Epidermal melanocyte (primary cell): ENCODE results near the gene CCDC9.
"Not testable (repeated sequence)": the region's sequence is repeated elsewhere in the genome, so short reads cannot be mapped to it uniquely, and the experiment has no call there.

Source experiments
- DNase-seq: peaks from one replicate; pipeline ENCODE4 v3.0.0; 2011; ENCODE audit warnings: low spot score; ENCODE audit not compliant: insufficient read length

Gene CCDC9

DNA sequence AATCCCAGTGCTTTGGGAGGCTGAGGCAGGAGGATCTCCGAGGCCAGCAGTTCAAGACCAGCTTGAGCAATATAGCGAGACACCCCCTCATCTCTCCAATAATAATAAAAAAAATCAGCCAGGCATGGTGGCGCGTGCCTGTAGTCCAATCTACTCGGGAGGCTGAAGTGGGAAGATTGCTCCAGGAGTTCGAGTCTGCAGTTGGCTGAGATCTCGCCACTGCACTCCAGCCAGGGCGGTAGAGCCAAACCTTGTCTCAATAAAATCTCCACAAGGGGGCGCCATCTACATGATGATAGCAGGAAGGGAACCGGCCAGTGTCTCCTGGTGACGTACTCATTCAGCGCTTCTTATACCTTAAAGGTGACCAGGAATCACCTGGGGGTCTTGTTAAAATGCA, 39.7 kb downstream of the CCDC9 start:
- DNase-seq = peak; percentile 73

DNA sequence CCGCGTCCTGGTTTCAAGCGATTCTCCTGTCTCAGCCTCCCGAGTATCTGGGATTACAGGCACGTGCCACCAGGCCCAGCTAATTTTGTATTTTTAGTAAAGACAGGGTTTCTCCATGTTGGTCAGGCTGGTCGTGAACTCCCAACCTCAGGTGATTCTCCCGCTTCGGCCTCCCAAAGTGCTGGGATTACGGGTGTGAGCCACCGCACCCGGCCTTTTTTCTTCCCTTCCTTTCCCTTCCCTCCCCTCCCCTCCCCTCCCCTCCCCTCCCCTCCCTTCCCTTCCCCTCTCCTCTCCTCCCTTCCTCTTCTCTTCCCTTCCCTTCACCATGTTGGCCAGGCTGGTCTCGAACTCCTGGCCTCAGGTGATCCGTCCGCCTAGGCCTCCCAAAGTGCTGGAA, 44.5 kb downstream of the CCDC9 start:
- DNase-seq = not testable (repeated sequence)

DNA sequence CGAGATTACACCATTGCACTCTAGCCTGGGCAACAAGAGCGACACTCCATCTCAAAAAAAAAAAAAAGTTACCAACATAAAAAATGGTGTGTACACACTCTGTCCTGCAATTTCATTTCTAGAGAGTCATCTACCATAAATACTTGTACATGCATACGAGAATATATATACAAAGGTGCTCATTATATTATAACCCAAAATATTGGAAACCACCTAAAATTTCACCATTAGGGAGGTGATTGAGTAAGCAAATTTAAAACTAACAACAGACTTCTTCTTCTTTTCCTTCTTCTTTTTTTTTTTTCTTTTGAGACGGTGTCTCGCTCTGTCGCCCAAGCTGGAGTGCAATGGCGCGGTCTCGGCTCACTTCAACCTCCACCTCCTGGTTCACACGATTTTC, 45.9 kb downstream of the CCDC9 start:
- no peak for DNase-seq

DNA sequence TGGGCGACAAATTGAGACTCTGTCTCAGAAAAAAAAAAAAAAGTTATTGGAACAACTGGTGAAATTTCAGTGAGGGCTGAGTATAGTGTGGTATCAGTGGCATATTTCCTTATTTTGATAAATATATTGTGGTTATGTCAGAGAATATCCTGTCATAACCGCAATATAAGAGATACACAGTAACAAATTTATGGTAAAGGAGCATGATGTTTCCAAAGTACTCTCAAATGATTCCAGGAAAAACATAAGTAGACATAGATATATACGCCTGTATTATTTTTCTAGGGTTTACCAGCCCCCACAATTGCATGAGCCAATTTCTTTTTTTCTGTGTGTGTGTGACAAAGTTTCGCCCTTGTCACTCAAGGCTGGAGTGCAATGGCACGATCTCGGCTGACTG, 47.6 kb downstream of the CCDC9 start:
- DNase-seq = no peak

DNA sequence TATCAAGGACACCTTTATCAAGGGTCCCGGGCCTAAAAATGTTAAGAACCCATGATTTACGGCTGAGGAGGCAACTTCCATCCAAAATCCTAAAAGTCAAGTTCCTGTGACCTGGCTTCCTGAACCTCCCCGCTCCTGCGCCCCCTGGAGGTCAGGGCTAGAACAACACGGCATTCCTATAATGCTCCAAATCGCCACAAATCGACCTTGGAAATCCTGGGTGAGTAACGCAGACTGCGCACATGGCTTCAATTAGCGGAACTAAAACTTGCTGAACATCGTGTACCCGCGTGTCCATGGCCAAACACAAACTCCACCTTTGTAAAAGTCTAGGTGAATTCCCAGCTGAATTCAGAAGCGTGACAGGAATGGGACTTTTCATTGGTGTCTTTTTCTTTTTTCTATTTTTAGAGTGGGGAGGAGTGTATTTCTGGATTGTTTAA, 49.0 kb downstream of the CCDC9 start:
- peak; percentile 86 for DNase-seq

DNA sequence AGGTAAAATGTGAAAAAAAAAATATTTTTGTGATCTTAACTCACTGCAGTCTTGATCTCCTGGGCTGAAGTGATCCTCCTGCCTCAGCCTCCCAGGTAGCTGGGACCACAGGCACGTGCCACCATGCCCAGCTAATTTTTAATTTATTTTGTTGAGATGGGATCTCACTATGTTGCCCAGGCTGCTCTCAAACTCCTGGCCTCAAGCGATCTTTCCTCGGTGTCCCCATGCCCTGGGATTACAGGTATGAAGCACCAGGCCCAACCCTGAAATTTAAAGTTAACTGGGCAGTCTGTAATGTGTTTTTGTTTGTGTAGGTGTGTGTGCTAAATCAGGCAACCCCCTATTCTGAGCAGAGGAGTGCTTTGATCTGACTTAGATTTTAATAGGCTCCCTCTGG, 50.0 kb downstream of the CCDC9 start:
- DNase-seq = no peak

DNA sequence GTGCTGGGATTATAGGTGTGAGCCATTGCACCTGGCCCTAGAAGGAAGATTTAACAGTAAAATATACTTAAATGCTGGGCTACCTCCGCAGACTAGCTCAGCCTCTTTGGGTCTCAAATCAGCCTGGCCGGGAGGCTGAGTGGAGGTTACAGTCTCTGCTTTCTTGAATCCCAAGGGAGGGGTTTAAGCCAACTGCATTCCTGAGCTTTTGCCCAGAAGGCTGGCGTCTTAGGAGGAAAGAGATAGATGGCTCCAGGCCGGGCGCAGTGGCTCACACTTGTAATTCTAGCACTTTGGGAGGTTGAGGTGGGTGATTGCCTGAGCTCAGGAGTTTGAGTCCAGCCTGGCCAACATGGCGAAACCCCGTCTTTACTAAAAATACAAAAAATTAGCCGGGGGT, 52.7 kb downstream of the CCDC9 start:
- no peak for DNase-seq

DNA sequence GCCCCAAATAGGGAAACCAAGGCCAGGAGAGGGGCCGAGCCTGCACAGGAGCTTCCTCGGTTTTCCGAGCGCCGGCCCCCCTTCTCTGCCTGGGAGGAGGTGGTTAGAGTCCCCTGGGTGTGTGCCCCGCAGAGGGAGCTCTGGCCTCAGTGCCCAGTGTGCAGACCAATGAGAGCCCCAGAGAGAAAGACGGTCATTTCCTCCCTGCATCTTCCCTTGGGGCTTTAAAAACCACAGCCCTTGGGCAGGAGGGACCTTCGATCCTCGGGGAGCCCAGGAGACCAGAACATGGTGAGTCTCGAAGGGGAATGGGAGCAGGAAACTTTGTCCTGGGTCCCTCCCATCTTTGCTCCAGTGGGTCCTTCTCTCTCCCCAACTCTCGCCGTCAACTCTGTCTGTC, 53.3 kb downstream of the CCDC9 start, which contains the start of gene C5AR1:
TSS of gene C5AR1 (plus strand) at position 254 of the 400 bp plus-strand sequence. CDS start at position 289, 35 bp downstream.
- DNase-seq = no peak

DNA sequence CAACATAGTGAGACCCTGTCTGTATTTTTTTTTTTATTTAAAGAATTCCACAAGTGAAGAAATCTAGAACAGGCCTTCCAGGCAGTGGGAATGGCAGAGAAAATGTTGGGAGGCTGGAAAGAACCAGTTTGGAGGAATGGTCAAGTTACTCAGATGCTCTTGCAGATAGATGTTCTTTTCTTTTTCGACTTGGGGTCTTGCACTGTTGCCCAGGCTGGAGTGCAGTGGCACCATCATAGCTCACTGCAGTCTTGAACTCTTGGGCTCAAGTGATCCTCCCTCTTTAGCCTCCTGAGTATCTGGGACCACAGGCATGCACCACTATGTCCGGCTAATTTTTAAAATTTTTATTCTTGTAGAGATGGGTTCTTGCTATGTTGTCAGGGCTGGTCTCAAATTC, 54.0 kb downstream of the CCDC9 start:
- DNase-seq = no peak

DNA sequence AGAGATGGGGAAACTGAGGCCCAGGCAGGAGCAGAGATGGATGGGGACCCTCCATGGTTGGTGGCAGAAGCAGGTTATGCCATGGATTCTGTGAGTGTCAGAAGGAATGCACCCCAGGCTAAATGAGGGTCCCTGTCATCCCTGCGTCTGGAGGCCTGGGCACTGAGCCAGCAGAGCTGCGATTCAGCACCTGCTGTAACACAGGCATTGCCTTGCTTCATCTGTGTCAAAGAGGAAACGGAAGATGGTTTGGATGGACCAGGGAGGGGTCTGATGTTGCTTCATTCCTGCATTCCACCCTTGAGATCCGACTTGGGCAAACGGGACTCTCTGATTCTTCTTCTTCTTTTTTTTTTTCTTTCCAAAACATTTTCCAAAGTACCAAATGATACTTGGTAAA, 54.5 kb downstream of the CCDC9 start:
- no peak for DNase-seq

DNA sequence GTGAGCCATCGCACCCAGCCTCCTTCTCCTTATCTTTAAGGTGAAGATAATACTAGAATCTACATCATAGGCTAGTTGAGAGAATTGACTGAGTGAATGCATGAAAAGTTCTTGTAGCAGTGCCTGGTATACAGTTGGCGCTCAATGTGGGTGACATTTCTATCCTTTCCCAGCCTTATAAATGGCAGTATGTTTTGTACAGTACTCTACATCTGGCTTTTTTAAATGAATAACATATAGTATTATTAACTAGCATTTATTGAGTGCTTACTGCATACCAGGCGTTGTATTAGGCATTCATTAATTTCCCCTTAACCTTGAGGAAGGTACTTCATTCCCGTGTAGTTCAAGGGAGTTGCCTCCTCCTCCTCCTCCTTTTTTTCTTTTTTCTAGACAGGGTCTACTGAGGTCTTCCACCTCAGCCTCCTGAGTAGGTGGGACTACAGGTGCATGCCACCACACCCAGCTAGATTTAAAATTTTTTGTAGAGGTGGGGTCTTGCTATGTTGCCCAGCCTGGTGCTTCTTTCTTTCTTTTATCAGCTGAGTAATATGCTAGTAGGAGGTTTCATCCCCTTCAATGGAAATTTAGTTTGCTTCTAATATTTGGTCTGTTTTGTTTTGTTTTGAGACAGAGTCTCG, 56.2 kb downstream of the CCDC9 start:
- DNase-seq = no peak

DNA sequence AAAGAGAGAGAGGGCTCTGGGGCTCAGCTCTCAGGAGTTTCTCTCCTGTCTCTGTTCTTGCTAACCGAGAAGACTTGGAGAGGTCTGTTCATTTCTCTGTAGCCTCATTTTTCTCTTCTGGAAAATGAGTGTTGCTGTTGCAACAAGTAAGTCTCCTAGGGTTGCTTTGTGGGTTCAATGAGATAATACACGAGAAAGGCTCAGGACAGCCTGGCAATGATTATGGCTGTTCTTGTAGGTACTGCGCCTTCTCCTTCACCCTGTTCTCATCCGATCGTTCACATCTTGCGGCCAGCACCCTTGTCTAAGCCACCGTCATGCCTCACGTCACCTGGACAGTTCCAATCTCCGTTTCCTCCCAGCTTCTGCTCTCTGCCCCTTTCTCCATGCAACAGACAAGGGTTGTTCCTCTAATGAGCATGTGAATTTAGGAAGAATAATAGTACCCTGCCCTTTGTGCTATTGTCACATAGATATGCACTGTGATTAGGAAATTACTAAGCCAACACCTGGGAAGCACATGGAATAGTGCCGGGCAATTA, 57.5 kb downstream of the CCDC9 start:
- DNase-seq = no peak

DNA sequence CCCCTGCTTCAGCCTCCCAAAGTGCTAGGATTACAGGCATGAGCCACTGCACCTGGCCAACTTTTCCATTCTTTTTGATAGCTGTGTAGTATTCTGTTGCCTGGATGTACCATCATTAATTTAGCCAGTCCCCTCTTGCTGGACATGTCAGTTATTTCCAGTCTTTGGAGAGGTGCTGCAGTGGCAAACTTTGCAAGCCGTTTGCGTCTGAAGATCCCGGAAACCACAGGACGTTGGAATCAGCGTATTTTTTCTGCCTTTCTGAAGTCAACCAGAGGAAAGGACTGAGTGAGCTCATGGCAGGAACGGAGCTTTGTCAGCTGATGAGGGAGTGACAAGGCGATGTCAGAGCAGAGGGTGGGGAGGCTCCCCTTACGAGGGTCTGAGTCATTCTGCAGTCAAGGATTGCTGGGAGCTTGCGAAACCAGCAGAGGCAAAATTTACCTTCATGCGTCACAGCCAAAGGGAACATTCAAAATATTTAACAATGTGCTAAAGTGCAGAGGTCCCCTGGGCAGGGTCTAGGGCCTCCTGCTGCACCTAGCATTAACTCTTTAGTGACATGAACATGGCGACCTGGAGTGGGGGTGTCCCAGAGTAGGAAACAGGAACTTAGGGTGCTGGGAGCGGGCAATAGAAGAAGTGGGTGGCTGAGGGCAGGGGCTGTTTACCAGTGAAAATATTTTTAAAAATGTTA, 58.9 kb downstream of the CCDC9 start:
- DNase-seq = peak; percentile 41

DNA sequence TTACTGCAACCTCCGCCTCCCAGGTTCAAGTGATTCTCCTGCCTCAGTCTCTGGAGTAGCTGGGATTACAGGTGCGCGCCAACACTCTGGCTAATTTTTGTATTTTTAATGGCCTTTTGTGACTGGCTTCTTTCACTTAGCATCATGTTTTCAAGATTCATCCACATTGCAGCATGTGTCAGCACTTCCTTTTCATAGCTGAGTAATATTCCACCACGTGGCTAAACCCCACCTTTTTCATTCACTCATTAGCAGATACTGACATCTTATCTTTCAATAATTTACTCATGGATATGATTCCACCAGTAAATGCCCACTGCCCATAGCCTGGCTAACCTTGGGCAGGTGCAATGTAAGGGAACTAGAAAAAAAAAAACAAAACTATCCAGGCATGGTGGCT, 60.2 kb downstream of the CCDC9 start:
- DNase-seq = no peak

DNA sequence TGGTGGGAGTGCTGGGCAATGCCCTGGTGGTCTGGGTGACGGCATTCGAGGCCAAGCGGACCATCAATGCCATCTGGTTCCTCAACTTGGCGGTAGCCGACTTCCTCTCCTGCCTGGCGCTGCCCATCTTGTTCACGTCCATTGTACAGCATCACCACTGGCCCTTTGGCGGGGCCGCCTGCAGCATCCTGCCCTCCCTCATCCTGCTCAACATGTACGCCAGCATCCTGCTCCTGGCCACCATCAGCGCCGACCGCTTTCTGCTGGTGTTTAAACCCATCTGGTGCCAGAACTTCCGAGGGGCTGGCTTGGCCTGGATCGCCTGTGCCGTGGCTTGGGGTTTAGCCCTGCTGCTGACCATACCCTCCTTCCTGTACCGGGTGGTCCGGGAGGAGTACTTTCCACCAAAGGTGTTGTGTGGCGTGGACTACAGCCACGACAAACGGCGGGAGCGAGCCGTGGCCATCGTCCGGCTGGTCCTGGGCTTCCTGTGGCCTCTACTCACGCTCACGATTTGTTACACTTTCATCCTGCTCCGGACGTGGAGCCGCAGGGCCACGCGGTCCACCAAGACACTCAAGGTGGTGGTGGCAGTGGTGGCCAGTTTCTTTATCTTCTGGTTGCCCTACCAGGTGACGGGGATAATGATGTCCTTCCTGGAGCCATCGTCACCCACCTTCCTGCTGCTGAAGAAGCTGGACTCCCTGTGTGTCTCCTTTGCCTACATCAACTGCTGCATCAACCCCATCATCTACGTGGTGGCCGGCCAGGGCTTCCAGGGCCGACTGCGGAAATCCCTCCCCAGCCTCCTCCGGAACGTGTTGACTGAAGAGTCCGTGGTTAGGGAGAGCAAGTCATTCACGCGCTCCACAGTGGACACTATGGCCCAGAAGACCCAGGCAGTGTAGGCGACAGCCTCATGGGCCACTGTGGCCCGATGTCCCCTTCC, 63.9 kb downstream of the CCDC9 start:
- DNase-seq = no peak
